Vagina (tissue), 2 donors: ENCODE data around the gene RBM33.

Source experiments
- POLR2A ChIP-seq, 2 donors: fragments of 450-650 bp; IDR thresholded peaks; one replicate each; pipeline ENCODE4 v1.6.1; 2017; ENCODE audit warnings: antibody characterized with exemption in 2 of 2, mild to moderate bottlenecking in 2 of 2, moderate library complexity in 2 of 2
- TF ChIP-seq, protein P1 (sequence below), 3 experiments: fragments of 450-650 bp in 2 of 3; fragments of 200-600 bp in 1 of 3; sonication (generic) in 1 of 3; IDR thresholded peaks; one replicate each; pipeline ENCODE4 v1.5.1; 2017 to 2019; ENCODE audit warnings: antibody characterized with exemption in 3 of 3, mild to moderate bottlenecking in 2 of 3, moderate library complexity in 2 of 3

DNA sequence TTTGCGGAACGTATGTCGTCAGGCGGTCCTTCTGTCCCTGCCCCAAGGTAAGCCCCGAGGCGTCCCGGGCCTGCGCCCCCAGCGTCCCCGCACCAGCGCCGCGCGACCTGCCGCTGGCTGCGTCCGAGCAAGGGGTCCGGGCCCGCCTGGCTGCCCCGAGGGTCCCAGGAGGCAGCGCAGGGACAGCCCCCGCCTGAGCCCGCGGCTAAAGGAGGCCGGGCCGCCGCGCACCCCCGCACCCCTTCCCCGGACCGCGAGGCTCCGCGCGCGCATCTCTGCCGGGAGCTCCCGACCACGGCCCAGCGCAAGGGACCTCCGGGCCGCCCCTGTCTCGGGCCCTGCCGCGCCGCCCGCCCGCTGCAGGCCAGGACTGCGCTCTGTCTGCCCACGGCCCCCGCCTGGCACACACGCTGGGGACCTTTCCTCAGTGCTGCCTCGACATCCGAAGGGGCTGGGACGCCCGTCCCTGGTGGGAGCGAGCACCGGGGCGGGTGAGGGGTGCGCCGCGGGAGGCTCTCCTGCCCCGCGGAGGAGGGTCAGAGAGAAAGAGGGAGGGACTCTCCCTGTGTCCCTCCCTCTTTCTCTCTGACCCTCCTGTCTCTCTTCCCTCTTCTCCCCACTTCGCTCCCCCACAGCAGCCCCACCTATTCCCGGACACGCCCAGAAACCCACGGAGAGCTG, 142.8 kb downstream of the RBM33 start:
- TF ChIP-seq, protein P1, sequence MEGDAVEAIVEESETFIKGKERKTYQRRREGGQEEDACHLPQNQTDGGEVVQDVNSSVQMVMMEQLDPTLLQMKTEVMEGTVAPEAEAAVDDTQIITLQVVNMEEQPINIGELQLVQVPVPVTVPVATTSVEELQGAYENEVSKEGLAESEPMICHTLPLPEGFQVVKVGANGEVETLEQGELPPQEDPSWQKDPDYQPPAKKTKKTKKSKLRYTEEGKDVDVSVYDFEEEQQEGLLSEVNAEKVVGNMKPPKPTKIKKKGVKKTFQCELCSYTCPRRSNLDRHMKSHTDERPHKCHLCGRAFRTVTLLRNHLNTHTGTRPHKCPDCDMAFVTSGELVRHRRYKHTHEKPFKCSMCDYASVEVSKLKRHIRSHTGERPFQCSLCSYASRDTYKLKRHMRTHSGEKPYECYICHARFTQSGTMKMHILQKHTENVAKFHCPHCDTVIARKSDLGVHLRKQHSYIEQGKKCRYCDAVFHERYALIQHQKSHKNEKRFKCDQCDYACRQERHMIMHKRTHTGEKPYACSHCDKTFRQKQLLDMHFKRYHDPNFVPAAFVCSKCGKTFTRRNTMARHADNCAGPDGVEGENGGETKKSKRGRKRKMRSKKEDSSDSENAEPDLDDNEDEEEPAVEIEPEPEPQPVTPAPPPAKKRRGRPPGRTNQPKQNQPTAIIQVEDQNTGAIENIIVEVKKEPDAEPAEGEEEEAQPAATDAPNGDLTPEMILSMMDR (IDR thresholded peaks at IDR 0.05): no peak
- TF ChIP-seq POLR2A (IDR thresholded peaks at IDR 0.05): no peak
